Adrenal gland (tissue), 12 donors: ENCODE results near the gene SLC37A1. TPM values are rescaled to one million over a fixed set of nuclear protein-coding genes. Genes with fewer than 3 reads are reported as not detected.

ENCODE experiments used
- DNase-seq, 7 donors: peaks; one replicate each; pipeline ENCODE4 v3.0.0-alpha.2; 2019 to 2020
- H3K27ac ChIP-seq, 5 donors: fragments of 200-600 bp; sonication (generic) in 4 of 5; 1 replicate in 3 of 5; 2 replicates in 2 of 5; pipeline versions ENCODE4 v1.5.1 to v1.8.0; 2016 to 2020; ENCODE audit warnings: mild to moderate bottlenecking in 1 of 5
- H3K27me3 ChIP-seq: fragments of 200-600 bp; 2 replicates; pipeline ENCODE4 v1.8.0; 2021
- H3K36me3 ChIP-seq, 2 donors: fragments of 200-600 bp; replicated peaks in 1 of 2; 1 replicate in 1 of 2; 2 replicates in 1 of 2; pipeline versions ENCODE4 v1.5.1 to v1.8.0; 2018 to 2022
- H3K4me1 ChIP-seq, 2 donors: fragments of 200-600 bp; replicated peaks in 1 of 2; 1 replicate in 1 of 2; 2 replicates in 1 of 2; pipeline versions ENCODE4 v1.5.1 to v1.8.0; 2018 to 2021
- H3K4me3 ChIP-seq, 4 donors: fragments of 200-600 bp; sonication (generic) in 3 of 4; one replicate each; pipeline ENCODE4 v1.5.1; 2016 to 2018
- H3K9me3 ChIP-seq, 3 donors: fragments of 200-600 bp; sonication (generic) in 1 of 3; replicated peaks in 1 of 3; 1 replicate in 2 of 3; 2 replicates in 1 of 3; pipeline versions ENCODE4 v1.5.1 to v1.8.0; 2016 to 2021
- POLR2A ChIP-seq, 2 donors: fragments of 450-650 bp; IDR thresholded peaks; one replicate each; pipeline ENCODE4 v1.6.1; 2017; ENCODE audit warnings: antibody characterized with exemption in 2 of 2, mild to moderate bottlenecking in 2 of 2, moderate library complexity in 1 of 2
- WGBS, 4 donors: extraction: QIAGEN DNeasy Blood & Tissue Kit in 2 of 4; methylation state at CpG; one replicate each; pipeline versions ENCODE4 v1.1.5 to v1.1.7; 2013 to 2017; 5-methylcytosine and 5-hydroxymethylcytosine counted together
- intact Hi-C, 2 donors: fragments of 100-400 bp; cut with DNase I; formaldehyde crosslinking; loops; one replicate each; pipeline versions ENCODE4 v1.14.1 to v1.15.0; 2022 to 2023
- polyA plus RNA-seq, 3 donors: library from polyadenylated mRNA; stranded (reverse); fragments of 200-250 nt in 2 of 3; fragments of 350-450 nt in 1 of 3; fragmentation: Illumina TruSeq in 1 of 3; extraction: RNeasy Lipid Tissue Mini Kit (QIAGEN cat#74804) in 1 of 3; gene quantifications; one replicate each; pipeline ENCODE4 v1.2.3, GENCODE V29; 2013 to 2014
- total RNA-seq, 9 donors: library from RNA; depleted of rRNA in 4 of 9; stranded (reverse); fragments of >200 nt in 4 of 9; fragments of 120-200 nt in 1 of 9; fragmentation: NEBNext Ultra II Directional in 1 of 9; extraction: Animal tissue kit (Norgen Biotek cat#: 25700) in 1 of 9; gene quantifications; one replicate each; pipeline versions ENCODE4 v1.1.0 to v1.2.4, GENCODE V29; 2013 to 2023
- TF ChIP-seq, protein P1 (sequence below), 6 experiments: fragments of 450-650 bp in 4 of 6; fragments of 200-600 bp in 2 of 6; sonication (generic) in 1 of 6; IDR thresholded peaks; 1 replicate in 5 of 6; 2 replicates in 1 of 6; pipeline versions ENCODE4 v1.5.1 to v1.8.0; 2016 to 2021; ENCODE audit warnings: antibody characterized with exemption in 6 of 6, mild to moderate bottlenecking in 2 of 6, moderate library complexity in 1 of 6
- donor health status: healthy with polysubstance abuse.
- donor health status: Bipolar disorder and iron deficiency.
- donor health status: DM: yes; HTN: yes; CAD: no.
- donor health status: DM: no; HTN: no; CAD: no.
- donor health status: DM: no; HTN: no; CAD: no.
- donor health status: DM: yes; HTN: yes; CAD: no.

Gene SLC37A1
- total and polyA plus RNA-seq, 12 donors = 4.8 to 27.2 (median 16.3) TPM

DNA sequence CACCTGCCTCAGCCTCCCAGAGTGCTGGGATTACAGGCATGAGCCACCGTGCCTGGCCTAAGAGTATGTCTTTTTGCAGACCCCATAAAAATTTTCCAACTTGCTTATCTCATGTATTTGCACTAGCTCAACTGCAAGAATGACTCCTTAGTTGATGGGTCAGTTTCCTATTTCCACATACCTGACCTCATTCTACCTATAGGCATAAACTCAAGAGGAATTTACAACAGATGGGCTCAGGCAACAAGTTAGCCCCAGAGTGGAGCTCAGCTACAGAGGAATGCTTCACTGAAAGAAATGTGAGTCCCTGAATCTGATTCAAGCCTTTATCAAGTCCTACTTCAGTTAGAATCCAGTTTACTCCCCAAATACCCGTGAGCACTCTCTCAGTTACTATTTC, 5.3 kb upstream of the SLC37A1 start:
- DNase-seq = no peak
- Histone ChIP-seq H3K4me3 (no peak overlapping the region), H3K36me3 (no peaks in the 10 kb centered on the region), H3K9me3 (no peaks in the 10 kb centered on the region), H3K4me1 (peaks cover 0 to 5% of the 10 kb centered on the region in 2 donors), H3K27ac (no peak overlapping the region), H3K27me3 (no peaks in the 10 kb centered on the region)
- TF ChIP-seq, protein P1, sequence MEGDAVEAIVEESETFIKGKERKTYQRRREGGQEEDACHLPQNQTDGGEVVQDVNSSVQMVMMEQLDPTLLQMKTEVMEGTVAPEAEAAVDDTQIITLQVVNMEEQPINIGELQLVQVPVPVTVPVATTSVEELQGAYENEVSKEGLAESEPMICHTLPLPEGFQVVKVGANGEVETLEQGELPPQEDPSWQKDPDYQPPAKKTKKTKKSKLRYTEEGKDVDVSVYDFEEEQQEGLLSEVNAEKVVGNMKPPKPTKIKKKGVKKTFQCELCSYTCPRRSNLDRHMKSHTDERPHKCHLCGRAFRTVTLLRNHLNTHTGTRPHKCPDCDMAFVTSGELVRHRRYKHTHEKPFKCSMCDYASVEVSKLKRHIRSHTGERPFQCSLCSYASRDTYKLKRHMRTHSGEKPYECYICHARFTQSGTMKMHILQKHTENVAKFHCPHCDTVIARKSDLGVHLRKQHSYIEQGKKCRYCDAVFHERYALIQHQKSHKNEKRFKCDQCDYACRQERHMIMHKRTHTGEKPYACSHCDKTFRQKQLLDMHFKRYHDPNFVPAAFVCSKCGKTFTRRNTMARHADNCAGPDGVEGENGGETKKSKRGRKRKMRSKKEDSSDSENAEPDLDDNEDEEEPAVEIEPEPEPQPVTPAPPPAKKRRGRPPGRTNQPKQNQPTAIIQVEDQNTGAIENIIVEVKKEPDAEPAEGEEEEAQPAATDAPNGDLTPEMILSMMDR (IDR thresholded peaks at IDR 0.05) = no peak
- no peak for TF ChIP-seq POLR2A (IDR thresholded peaks at IDR 0.05)
- WGBS, 4 donors = 87 to 93% (median 90%) methylated on average over 2 of the region's 2 CpGs
- intact Hi-C loops = no loop called here

DNA sequence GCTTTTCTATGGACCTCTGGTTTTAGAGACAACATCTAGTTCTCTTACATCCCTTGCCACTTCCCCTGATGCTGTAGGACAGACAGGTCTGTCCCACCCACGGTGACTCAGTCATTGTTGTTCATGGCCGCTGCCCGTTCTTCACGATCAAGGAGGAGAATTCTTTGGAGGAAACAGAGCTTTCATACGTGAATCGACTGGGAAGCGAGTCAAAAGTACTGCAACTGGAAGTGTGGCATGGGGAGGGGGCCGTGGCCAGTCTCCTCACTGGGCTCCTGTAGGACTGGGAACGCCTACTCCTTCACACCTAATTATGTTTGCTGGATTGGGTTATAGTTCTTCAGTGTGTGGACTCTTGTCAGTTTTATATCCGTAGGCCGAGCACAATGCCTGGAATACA, 4.4 kb upstream of the SLC37A1 start:
- TF ChIP-seq, protein P1 (IDR thresholded peaks at IDR 0.05) = no peak
- TF ChIP-seq POLR2A (IDR thresholded peaks at IDR 0.05) = no peak
- Histone ChIP-seq H3K27me3 (no peaks in the 10 kb centered on the region), H3K9me3 (no peaks in the 10 kb centered on the region), H3K27ac (no peak overlapping the region), H3K4me1 (peaks cover 0 to 5% of the 10 kb centered on the region in 2 donors), H3K36me3 (no peaks in the 10 kb centered on the region), H3K4me3 (no peak overlapping the region)
- peak in 1 of 7 donors; percentile 16 for DNase-seq
- intact Hi-C loops = no loop called here
- WGBS, 4 donors = 69 to 78% (median 72%) methylated on average over 10 to 11 of the region's 11 CpGs

DNA sequence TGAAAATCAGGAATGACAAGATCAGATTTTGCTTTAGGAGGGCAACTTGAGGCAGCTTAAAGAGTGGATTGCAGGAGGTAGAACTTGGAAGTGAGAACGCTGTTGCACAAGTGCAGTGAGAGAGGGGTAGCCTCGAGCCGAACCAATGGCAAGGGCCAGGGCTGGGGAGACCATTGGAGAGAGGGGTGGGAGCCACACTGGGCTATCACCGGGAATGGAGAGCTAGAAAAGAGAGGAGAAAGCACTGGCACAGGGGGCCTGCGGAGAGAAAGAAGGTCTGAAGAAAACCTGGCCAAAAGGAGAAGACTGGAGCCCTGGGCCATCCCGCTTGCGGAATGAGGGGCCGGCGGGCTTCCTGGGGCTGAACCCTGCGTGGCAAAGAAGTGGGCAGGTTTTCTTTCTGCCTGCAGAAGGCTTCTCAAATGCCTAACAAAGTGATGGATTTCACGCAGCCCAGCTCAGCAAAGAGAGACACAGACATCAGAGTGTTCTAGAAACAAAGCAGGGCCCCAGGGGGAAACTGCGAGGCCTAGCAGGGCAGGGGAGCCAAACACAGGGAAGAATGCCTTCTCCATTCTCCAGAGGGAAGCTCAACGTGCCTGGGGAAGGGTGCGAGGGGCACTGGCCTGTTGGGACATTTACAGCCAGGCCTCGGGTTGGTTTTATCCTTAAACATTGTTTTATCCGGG, 1.2 kb upstream of the SLC37A1 start:
- DNase-seq = peak in 1 of 7 donors; percentile 16
- intact Hi-C loops = no loop called here
- no peaks in the 10 kb centered on the region for H3K36me3 ChIP-seq

More for the DNA sequence above, 1.2 kb upstream of the SLC37A1 start:
- H3K27me3 ChIP-seq = no peaks in the 10 kb centered on the region
- H3K4me3 ChIP-seq = no peak overlapping the region
- peak overlapping the region in 2 of 5 donors; percentile 90 to 95 for H3K27ac ChIP-seq
- WGBS, 4 donors = 93 to 96% (median 95%) methylated on average over 15 to 16 of the region's 16 CpGs
- peaks cover 16 to 36% of the 10 kb centered on the region in 2 donors for H3K4me1 ChIP-seq
- TF ChIP-seq POLR2A (IDR thresholded peaks at IDR 0.05) = no peak
- TF ChIP-seq, protein P1 (IDR thresholded peaks at IDR 0.05) = no peak
- H3K9me3 ChIP-seq = no peaks in the 10 kb centered on the region
